ENCODE measurements around the gene ZYG11A.
"Not testable (repeated sequence)": the region's sequence is repeated elsewhere in the genome, so short reads cannot be mapped to it uniquely, and the experiment has no call there.

GRCh38 chr1:52839175-52839574 is 3.4 kb upstream of the ZYG11A start:
- TF ChIP-seq, protein P1, sequence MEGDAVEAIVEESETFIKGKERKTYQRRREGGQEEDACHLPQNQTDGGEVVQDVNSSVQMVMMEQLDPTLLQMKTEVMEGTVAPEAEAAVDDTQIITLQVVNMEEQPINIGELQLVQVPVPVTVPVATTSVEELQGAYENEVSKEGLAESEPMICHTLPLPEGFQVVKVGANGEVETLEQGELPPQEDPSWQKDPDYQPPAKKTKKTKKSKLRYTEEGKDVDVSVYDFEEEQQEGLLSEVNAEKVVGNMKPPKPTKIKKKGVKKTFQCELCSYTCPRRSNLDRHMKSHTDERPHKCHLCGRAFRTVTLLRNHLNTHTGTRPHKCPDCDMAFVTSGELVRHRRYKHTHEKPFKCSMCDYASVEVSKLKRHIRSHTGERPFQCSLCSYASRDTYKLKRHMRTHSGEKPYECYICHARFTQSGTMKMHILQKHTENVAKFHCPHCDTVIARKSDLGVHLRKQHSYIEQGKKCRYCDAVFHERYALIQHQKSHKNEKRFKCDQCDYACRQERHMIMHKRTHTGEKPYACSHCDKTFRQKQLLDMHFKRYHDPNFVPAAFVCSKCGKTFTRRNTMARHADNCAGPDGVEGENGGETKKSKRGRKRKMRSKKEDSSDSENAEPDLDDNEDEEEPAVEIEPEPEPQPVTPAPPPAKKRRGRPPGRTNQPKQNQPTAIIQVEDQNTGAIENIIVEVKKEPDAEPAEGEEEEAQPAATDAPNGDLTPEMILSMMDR (IDR thresholded peaks at IDR 0.05): not testable (repeated sequence)
- not testable (repeated sequence) for TF ChIP-seq POLR2A (IDR thresholded peaks at IDR 0.05)

All from heart left ventricle (tissue), 13 donors.